Skin of body (tissue), 2 donors: Measurements from ENCODE around the gene ZNF273. TPM values are rescaled to one million over a fixed set of nuclear protein-coding genes. Genes with fewer than 3 reads are reported as not detected.
"Not testable (repeated sequence)": the region's sequence is repeated elsewhere in the genome, so short reads cannot be mapped to it uniquely, and the experiment has no call there.

ENCODE experiments used
- DNase-seq: peaks from one replicate; lab custom pipeline; 2025; lab: John Stamatoyannopoulos, UW
- total RNA-seq: library from RNA; depleted of rRNA; stranded (reverse); fragments of >200 nt; gene quantifications from one replicate; pipeline ENCODE4 v1.2.3, GENCODE V29; 2014

Gene ZNF273
- total RNA-seq, 1 donor from 2014 or later, result 10.7 TPM

- not testable (repeated sequence) for DNase-seq
These were observed 41.8 kb downstream of the ZNF273 start for GRCh38 chr7:64944667-64945502.

GRCh38 chr7:64945503-64946175 is 42.6 kb downstream of the ZNF273 start:
- DNase-seq, result no peak

GRCh38 chr7:64946772-64947171 is 43.7 kb downstream of the ZNF273 start:
- DNase-seq, result no peak

GRCh38 chr7:64947252-64948000 is 44.4 kb downstream of the ZNF273 start:
- no peak for DNase-seq

GRCh38 chr7:64948774-64949173 is 45.7 kb downstream of the ZNF273 start:
- not testable (repeated sequence) for DNase-seq

GRCh38 chr7:64950673-64951072 is 47.6 kb downstream of the ZNF273 start:
- DNase-seq, result not testable (repeated sequence)

GRCh38 chr7:64951250-64951848 is 48.3 kb downstream of the ZNF273 start:
- peak; percentile 41 for DNase-seq

GRCh38 chr7:64959072-64959747 is 56.1 kb downstream of the ZNF273 start:
- no peak for DNase-seq

- DNase-seq, result no peak
These were observed 62.5 kb downstream of the ZNF273 start for GRCh38 chr7:64965594-64965993.

- DNase-seq, result no peak
These were observed 75.6 kb downstream of the ZNF273 start for GRCh38 chr7:64978497-64979203.

Other genes starting within 250 kb of the ZNF273 start
- 8.3 TPM for gene ZNF107, start 237.1 kb upstream of the ZNF273 start, total RNA-seq
- 16.0 TPM for gene ZNF138, start 108.8 kb upstream of the ZNF273 start, total RNA-seq
- 72.7 TPM for gene ZNF117, start 87.8 kb downstream of the ZNF273 start, total RNA-seq
- gene ERV3-1, start 103.4 kb downstream of the ZNF273 start, total RNA-seq, result 75.1 TPM